SU-DHL-6 (cell line): ENCODE results near the gene GARS1.

ENCODE experiments used
- CTCF ChIP-seq: fragments of 200-600 bp; sonication (generic); IDR thresholded peaks from one replicate; pipeline ENCODE4 v1.5.1; 2017; ENCODE audit warnings: antibody characterized with exemption, mild to moderate bottlenecking, low read length, moderate library complexity; ENCODE audit not compliant: insufficient read depth, poor library complexity, severe bottlenecking
- EZH2phosphoT487 ChIP-seq: fragments of 200-600 bp; sonication (generic), shearing (Covaris generic); conservative IDR thresholded peaks from 2 replicates; pipeline ENCODE4 v1.6.1; 2018; ENCODE audit warnings: mild to moderate bottlenecking, antibody characterized with exemption, low read length, moderate library complexity, mixed read lengths

DNA sequence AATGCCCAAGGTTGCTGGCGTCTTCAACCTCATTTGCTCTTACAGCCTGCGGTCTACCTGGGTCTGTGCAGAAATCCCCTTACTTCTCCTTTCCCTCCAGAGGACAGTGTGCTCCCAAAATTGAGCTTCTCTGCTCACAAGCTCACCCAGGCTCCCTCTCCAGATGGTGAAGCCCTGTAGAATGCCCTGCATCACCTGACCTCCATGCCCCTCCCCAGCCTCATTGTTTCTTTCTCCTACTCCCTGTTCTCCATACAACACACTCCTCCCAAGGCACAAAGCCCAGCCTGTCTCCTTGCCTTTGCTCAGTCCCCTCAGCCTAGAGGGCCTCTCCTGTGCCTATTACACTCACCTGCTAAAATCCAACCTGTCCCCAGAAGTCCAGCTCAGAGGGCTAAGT, 84.1 kb downstream of the GARS1 start:
- no peak for TF ChIP-seq CTCF
- no peak for TF ChIP-seq EZH2phosphoT487
